ENCODE data around the gene ROBO4.

The ROBO4 gene

DNA sequence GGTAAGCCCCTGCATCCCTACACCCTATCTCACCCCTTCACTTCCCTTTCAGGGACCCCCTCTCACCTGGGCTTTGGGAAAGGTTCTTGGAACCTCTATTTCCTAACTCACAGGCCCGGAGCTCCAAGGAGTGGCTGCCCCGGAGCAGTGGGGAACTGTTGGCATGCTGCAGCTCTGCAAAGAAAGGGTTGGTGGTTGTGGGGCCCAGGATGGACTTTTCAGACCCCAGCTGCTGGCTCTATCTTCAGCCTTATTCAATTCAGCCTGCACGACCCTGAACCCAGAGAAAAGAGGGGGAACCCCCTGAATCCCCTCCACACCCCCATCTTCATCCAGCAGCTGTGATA lies 10.0 kb downstream of the ROBO4 start:
- DNase-seq, result no peak

DNA sequence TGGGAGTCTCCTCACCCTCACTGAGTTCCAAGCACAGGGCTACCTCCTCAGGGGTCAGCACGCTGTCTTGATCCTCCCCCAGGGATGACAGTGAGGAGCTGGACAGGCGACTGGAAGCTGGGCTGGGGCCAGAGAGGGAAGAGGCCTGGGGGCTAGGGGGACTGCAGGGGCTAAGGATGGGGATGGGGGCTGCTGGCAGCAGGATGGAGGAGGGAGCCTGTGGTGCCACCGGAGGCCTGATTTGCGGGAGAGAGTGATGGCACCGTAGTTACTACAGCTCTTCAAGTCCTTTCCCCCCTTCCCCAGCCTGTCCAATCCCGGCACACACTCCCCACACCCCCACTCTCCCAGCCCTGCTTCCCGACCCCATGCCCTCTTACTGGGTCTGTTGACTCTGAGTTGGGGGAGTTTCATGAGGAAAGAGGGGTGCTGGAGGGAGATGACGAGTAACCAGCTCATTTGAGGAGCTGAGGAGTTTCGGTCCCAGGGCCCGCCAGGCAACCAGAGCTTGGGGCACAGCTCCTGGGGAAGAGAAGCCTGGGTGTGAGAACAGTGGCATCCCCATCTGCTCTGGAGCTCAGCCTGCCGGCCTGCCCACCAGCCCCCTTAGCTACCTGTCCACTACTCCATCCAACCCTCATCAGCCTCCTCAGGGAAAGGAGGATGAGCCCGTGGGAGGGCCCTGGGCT lies 10.5 kb downstream of the ROBO4 start:
- DNase-seq, result no peak

DNA sequence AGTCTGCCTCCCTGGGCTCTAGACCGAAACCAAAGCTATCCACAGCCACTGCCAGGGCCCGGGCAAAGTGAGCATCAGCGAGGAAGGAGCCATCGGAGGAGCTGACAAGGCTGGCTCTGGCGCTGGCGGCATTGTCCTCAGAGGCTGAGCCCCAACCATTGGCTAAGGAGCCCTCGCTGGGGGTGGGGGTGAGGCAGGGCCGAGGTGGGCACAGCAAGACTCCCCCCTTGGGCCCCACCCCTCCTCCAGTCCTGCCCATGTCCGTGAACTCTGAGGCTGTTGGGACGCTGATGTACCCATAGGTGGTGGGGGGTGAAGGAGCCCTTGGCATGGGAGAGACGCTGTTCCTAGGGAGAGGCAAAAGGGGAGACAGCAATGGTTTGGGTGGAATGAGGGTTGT lies 11.2 kb downstream of the ROBO4 start:
- DNase-seq, result no peak

DNA sequence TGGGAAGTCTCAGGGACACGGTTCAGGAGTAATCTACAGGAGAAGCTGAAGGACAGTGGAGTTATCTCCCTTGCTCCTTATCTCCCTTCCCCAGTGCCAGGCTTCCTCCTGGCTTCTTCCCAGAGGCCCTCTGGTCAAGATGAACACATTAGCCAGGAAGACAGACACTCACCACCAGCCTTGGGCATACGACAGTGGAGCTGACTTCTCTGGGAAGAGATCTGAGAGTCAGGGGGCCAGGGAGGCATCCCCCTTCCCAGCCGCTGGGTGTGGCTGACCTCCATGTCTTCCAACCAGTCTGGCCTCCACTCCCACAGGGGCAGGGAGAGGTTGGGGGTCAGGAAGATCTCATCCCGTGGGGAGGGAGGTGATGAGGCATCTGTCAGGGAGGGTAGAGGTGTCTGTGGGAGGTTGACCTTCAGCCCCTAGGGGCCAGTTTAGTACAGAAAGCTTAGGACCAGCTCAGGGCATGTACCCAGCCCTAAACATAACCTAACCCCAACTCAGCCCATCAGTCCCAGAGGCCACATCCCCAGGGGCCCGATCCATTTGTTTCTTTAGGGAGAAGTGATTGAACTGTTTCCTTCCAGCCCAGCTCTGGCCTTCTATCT lies 12.7 kb downstream of the ROBO4 start:
- no peak for DNase-seq

DNA sequence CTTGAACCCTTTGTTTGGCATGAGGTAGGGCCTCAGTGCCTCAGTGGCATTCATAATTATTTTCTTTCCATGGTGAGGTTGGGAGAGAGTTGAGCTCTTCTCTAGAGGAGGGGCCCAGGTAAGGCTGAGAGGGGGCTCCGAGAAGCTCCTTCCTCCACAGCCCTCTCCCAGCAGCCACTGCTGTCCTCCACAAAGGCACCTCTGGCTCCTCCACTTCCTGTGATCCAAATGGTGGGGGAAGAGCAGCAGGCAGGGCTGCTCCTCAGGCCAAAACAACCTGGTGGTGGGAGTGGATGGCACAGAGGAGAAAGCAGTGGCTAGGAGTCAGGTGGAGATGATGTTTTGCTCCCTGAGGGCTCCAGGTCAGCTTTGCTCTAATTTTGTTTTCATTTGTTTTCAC lies 13.3 kb downstream of the ROBO4 start:
- no peak for DNase-seq

DNA sequence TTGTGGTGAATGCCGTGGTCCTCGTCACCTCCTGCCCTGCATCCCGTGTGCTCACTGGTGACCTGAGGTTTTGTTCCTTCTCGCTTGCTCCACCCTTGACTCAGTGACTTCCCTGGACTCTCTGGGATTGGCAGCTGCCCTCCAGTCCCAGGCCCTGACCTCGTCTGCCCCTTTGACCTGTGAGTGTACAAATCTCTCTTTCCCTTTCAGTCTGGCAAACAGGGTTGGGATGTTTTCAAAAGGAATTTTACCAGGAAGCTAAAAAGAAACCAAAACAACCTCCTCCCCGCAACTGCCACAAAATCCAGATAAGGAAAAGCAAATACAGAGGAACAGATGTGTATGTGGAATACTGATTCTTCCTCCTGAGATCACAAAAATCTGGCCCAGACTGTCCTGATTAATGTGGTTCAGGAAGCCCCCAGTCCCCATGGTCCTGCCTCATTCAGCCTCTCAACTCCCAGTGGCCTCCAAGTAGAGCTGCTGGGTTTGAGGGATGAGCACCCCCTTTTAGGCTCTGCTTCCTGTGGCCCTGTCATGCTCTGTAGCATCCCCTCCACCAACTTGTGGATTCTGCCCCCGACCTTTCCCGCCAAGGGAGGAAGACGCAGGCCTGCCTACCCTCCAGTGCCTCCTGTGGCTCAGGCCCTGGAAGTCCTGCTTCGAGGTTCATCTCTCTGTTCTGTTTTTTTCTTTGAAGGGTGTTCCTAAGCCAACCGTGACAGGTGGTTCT lies 15.2 kb downstream of the ROBO4 start:
- no peak for DNase-seq

DNA sequence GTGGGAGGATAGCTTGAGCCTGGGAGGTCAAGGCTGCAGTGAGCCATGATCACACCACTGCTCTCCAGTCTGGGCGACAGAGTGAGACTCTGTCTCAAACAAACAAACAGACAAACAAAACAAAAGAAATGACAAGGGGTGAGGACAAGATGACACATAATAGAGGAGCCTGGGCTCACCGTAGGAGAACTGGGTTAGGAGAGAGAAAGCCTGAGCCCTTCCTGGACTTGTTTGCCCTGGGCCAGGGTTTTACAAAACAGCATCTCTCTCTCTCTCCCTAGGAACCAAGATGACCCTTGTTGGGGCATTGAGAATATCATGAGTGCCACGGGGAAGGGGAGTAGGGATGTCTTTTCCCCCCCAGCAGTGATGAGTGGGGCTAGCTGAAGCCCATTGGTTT lies 16.7 kb downstream of the ROBO4 start:
- no peak for DNase-seq

DNA sequence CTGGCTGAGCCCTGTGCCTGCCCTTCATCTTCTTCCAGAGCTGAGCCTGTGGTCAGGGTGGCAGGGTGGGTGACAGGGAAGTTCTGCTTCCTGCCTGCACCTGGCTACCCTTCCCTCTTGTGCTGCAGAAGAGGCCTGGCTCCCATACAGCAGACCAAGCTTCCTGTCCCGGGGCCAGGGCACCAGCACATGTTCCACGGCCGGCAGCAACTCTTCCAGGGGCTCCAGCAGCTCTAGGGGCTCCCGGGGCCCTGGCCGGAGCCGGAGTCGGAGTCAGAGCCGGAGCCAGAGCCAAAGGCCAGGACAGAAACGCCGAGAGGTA lies 17.4 kb downstream of the ROBO4 start:
- DNase-seq, result no peak

DNA sequence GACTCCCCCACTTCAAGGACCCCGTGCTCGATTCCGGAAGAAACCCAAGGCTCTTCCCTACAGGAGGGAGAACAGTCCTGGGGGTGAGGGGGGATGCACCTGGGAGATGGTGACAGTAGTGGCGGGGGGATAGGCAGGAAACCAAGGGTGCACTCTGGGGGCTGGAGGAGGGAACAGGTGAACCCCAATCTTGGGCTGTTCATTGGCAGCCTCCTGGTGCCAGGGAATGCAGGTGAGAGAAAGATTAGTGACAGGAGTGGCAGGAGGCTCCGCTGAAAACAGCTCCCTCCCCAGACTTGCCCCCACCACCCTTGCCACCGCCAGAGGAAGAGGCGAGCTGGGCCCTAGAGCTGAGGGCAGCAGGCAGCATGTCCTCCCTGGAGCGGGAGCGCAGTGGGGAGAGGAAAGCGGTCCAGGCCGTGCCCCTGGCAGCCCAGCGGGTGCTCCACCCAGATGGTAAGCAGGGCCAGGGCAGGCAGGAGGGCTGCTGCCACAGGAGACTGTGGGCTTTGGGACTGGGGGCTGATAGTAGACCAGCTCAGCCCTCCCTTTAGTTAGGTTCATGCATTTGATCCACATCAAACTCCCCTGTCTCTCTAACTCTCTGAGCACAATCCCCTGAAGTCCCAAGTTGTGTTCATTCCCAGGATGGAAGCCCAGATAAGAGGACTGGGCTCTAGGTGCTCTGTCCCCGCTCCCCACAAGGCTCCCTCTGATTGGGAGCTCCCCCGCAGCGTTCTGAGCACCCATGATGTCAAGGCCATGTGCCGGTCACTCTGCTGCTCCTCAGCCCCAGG lies 18.0 kb downstream of the ROBO4 start:
- DNase-seq, result no peak

DNA sequence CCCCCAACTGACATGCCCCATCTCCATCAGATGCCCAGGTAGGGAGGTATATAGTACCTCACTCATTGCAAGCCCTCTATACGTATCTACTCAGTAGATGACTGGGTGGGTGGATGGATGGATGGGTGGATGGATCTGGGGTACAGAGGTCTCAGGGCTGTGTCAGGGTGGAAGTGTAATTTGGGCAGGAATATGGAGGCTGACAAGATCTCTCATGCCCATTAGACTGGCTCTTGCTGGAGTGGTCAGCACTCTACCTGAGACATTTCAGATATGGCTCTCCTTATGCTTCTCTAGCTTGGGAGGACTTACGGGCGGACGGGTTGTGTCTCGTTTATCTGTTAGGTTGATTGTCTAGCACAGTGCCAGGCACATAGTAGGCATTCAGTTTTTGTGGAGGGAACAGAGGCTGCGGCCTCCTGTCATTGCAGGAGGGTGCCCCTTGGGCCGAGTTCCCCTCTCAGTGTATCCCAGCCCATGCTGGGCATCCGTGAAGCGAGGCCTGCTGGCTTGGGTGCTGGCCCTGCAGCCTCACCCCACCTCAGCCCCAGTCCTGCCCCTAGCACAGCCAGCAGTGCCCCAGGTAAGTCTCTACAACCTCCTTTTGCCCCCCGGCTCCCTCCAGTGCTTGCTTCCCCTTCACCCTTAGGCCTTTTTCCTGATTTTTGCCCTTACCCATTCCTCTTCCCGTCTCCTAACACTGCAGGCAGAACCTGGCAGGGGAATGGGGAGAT lies 18.7 kb downstream of the ROBO4 start:
- no peak for DNase-seq

DNA sequence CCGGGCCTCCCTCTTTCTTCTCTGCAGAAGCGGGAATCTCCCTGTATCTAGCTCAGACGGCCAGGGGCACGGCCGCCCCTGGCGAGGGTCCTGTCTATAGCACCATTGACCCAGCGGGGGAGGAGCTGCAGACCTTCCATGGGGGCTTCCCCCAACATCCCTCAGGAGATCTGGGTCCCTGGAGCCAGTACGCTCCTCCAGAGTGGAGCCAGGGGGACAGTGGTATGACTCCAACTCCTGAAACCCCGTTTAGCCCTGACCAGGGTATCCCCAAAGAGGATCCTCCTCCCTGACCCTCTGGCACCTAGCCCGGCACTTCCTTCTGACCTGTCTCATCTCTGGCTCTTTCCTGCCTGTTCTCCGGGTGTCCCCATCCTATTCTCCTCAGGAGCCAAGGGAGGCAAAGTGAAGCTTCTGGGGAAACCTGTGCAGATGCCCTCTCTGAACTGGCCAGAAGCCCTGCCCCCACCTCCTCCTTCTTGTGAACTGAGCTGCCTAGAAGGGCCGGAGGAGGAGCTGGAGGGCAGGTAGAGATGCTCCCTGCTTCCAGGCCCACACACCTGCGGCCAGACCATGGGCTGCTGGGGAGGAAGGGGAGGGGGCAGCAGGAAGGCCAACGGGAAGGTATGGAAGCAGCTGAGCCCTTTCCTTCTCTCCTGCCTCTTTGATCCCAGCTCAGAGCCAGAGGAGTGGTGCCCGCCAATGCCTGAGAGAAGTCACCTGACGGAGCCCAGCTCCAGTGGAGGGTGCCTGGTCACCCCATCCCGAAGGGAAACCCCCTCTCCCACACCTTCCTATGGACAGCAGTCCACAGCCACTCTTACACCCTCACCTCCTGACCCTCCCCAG lies 19.5 kb downstream of the ROBO4 start:
- no peak for DNase-seq

DNA sequence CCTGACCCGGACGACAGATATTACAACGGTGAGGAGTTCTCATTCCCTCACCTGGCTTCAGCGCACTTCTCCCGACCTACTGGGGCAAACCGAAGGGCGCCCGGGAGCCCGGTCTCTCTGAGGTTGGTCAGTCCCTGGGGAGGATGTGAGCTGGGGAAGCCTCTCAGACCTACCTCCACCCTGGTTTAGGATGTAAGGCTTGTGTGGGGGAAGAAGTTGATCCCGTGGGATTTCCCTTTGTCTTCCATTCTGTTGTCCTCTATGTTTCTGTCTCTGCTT lies 20.1 kb downstream of the ROBO4 start:
- no peak for DNase-seq

DNA sequence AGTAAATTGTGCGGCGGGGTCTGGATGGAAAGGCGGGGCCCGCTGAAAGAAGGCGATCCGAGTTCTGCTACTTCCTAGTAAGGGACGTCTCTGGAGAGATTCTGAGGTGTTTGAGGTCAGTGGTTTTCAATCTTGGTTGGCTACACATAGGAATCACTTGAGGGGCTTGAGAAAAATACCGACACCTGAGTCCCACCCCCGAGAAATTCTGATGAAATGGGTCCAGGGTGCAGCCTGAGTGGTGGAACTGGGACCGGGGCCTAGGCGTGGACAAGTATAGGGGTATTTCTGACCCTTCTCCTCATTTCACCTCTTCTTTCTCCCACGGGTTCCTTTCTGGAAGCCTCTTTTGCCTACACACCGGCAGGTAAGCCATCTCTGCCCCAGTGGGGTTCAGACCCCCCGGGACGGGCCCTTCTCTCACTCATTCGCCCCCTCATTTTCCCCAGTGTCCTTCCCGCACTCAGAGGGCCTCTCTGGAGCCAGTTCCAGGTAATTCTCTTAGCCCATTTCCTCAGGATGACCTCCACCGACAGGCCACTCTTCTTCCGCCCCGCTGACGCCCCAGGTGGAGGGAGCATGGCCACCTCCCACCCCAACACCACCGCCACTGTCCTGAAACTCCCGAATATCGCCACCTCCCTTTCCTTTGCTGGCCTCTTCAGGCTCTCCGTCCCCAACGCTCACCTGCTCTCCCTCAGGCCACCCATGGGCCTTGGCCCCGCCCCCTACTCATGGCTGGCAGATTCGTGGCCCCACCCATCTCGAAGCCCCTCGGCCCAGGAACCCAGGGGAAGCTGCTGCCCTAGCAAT lies 20.6 kb downstream of the ROBO4 start:
- DNase-seq, result no peak

DNA sequence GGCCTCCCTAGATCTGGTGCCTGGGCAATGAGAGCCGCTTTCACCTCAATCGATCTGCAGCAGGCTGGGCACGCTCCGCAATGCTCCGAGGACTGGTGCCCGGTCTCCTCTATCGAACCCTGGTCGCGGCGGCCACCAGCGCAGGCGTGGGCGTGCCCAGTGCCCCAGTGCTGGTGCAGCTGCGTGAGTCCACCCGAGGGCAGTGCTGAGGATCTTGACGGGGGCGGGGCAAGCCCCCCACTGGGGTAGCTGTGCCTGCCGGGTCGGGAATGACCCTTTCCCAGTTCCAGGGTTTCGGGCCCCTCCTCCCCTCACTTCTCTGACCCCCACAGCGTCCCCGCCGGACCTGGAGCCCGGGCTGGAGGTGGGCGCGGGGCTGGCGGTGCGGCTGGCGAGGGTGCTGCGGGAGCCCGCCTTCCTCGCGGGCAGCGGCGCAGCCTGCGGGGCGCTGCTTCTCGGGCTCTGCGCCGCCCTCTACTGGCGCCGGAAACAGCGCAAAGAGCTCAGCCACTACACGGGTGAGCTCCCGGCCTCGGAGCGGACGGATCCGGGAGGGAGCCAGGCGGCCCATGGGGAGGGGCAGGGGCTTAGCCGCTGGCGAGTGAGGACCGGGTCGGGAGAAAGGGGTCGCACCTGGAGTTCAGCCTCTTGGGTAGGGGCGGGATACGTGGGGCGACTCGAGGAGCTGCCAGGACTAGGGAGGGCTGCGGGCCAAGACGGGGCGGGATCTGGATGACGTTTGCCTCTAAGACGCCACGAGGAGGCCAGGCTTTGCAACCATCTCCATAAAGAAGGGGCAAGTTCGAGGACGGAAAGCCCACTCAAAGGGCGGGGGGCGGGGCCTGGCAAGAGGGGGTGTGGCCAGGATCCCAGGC lies 21.5 kb downstream of the ROBO4 start:
- peak; percentile 93 for DNase-seq

DNA sequence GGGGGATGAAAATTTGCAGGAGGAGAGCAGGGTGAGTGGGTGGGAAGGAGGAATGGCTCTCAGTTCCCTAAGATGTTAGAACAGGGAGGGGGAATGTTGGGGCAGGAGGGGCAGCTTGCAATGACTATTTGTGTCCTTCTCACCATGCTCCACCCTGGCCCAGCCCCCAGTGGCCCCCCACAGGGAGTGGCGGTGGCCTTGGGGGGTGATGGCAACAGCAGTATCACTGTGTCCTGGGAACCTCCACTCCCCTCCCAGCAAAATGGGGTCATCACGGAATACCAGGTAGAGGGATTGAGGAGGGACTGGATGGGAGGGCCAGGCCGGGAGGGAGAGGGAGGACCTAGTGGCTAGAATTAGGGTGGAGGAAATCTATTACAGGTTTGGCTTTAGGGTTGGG lies 22.3 kb downstream of the ROBO4 start:
- no peak for DNase-seq

DNA sequence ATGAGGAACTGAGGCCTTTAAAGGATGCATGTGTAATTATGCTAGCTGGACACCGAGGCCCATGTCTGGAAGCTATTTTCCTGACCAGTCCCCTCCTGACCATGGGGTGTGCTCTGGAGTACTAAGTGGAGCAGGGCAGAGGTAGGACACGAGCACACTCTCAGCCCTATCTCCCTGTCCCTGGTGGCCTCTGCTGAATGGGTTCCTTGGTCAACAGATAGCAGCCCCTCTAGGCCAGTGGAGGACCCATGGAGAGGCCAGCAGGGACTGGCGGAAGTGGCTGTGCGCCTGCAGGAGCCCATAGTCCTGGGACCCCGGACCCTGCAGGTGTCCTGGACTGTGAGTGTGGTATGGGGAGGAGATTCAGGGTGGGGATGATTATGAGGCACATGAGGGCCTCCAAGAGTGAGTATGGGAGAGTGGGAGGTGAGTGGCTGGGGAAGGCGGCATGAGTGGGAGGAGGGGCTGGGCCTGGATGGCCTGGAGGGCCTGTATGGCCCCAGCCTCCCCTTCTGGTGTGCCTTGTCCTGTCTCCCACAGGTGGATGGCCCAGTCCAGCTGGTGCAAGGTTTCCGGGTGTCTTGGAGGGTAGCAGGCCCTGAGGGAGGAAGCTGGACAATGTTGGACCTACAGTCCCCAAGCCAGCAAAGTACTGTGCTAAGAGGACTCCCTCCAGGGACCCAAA lies 23.0 kb downstream of the ROBO4 start:
- no peak for DNase-seq

DNA sequence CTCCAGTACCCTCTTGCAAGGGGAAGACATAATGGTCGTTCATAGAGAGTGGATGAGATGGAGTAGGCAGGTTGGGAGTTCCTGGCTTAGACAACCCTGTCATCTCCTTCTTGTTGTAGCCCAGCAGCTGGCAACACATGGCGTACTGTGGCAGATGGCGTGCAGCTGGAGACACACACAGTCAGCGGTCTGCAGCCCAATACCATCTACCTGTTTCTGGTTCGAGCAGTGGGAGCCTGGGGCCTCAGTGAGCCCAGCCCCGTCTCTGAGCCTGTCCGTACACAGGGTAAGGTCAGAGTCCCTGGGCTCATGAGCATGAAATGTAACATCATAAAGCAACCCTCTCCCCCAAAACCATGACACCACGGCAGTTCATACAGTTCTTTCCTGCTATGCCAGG lies 23.7 kb downstream of the ROBO4 start:
- DNase-seq, result peak; percentile 20

DNA sequence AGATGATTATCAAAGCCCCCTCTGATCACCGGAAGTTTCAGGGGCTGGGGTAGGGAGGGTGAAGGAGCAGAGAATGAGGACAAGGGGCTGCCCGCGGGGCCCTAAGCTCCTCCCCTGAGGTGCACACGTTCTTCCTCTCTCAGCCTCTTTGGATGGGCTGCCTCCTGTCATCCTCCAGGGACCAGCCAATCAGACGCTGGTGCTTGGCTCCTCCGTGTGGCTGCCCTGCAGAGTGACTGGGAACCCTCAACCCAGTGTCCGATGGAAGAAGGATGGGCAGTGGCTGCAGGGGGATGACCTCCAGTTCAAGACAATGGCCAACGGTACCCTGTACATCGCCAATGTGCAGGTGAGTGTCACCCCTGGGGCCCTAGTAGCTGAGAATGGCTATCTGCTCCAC lies 24.9 kb downstream of the ROBO4 start:
- no peak for DNase-seq

DNA sequence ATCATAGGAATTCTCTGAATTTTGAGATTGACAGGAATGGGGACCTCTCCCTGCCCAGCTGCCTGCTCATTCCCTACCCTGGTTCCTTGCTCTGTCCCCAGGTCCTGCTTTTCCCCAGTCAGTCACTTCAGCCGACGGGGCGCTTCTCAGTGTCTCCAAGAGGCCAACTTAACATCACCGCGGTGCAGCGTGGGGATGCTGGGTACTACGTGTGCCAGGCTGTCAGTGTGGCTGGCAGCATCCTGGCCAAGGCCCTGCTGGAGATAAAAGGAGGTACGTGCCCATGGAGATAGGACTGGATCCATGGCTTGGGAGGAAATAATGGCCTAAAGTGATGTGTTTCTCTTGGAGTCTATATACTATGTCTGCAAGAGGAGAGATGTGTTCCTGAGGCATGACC lies 25.4 kb downstream of the ROBO4 start:
- DNase-seq, result no peak

DNA sequence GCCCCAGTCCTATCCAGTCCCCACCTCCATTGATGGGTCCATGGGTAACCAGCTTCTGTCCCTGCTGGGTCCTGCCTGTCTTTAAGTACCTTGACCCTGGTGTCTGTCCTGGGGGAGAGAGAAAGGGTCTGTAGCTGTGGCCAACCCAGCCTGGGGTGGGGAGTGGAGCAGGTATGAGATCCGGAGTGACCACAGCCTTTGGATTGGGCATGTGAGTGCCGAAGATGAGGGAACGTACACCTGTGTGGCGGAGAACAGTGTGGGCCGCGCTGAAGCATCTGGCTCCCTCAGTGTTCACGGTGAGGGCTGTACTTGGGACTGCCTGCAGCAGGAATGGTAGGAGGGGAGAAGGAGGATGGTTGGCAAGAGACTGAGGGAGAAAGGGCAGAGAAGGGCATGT lies 27.2 kb downstream of the ROBO4 start:
- DNase-seq, result no peak

All from NCI-H82 (cell line).